Cardiac fibroblast (primary cell): Measurements from ENCODE around the gene RAB26.

Experiments
- DNase-seq, 2 donors: peaks; one replicate each; pipeline versions ENCODE4 v3.0.0 to v3.0.0-alpha.2; 2010; ENCODE audit warnings: low read depth in 2 of 2
- H3K4me3 ChIP-seq, 2 donors: replicated peaks in 1 of 2; 1 replicate in 1 of 2; 2 replicates in 1 of 2; pipeline ENCODE4 v1.5.1; 2011; ENCODE audit warnings: low read depth in 2 of 2, low read length in 2 of 2, mild to moderate bottlenecking in 2 of 2, moderate library complexity in 1 of 2
- TF ChIP-seq, protein P1 (sequence below): IDR thresholded peaks from one replicate; pipeline ENCODE4 v1.5.1; 2011; ENCODE audit warnings: low read depth, mild to moderate bottlenecking, low read length, inconsistent platforms

The RAB26 gene

DNA sequence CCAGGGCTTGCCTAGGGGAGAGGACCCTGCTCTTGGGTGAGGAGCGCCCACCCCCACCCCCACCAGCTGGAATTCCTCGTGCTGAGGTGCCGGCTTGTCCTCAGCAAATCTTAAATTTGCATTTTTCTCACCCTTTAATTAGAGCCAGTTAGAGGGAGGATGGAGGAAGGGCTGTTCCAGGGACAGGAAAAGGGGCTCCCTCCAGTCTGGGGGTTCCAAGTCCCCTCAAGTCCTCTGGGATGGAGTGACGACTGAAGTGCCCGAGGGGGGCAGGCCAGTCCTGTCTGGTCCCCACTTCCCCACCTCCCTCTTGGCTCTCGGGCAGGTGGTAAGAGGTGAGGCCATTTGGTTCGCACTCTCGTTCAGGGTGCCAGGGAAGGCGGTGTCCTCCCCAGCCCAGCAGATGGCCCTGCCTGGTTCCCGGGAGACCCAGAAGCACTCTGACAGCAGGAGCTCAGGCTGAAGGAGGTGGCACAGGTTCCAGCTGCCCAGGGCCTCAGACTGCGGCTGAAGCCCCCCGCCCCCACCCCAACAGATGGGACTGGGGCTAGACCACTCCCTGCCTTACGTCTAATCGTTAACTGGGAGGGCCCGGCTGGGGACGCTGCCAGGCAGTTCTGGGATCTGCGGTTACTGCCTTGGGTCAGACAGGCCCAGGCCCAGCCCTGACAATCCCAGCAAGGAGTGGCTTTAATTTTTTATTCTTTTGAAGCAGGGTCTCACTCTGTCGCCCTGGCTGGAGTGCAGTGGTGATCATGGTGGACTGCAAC, 2.2 kb downstream of the RAB26 start:
- TF ChIP-seq, protein P1, sequence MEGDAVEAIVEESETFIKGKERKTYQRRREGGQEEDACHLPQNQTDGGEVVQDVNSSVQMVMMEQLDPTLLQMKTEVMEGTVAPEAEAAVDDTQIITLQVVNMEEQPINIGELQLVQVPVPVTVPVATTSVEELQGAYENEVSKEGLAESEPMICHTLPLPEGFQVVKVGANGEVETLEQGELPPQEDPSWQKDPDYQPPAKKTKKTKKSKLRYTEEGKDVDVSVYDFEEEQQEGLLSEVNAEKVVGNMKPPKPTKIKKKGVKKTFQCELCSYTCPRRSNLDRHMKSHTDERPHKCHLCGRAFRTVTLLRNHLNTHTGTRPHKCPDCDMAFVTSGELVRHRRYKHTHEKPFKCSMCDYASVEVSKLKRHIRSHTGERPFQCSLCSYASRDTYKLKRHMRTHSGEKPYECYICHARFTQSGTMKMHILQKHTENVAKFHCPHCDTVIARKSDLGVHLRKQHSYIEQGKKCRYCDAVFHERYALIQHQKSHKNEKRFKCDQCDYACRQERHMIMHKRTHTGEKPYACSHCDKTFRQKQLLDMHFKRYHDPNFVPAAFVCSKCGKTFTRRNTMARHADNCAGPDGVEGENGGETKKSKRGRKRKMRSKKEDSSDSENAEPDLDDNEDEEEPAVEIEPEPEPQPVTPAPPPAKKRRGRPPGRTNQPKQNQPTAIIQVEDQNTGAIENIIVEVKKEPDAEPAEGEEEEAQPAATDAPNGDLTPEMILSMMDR, result no peak
- no peak overlapping the region for H3K4me3 ChIP-seq
- peak; percentile 21 to 49 for DNase-seq

DNA sequence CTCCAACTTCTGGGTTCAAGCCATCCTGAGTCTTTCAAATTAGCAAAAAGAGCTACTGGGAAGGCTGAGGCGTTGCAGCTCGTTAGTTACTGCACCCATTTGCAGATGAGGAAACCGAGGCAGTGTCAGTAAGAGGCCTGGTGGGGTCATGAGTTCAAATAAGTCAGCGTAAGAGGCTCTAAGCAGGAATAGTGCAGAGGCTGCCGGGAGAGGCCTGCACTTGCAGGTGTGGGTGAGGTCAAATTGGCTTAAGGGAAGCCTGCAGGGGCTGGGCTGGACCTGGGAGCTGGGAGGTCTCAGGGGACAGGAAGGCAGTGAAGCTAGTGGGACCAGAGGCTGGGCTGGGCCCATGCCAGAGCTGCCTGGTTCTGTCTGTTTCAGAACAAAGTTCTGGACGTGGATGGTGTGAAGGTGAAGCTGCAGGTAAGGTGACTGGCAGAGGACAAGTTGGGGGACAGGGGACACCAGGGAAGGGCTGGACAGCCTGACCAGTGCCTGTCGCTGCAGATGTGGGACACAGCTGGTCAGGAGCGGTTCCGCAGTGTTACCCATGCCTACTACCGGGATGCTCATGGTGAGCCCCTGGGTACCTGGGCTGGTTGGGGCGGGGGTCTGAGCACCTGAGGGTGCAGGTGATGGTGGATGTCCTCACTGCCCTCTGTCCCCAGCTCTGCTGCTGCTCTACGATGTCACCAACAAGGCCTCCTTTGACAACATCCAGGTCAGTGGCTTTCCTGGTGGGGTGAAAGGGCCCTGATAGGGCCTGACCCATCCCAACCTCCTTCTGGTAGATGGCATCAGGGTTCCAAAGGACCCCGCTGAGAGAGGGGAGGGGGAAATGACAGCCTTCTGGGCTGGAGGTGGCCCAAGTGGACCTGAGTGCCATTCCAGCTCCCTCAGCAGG, 3.0 kb downstream of the RAB26 start:
- H3K4me3 ChIP-seq, result peak overlapping the region in 1 of 2 donors; percentile 4
- DNase-seq, result peak in 1 of 2 donors; percentile 11
- TF ChIP-seq, protein P1, result no peak

DNA sequence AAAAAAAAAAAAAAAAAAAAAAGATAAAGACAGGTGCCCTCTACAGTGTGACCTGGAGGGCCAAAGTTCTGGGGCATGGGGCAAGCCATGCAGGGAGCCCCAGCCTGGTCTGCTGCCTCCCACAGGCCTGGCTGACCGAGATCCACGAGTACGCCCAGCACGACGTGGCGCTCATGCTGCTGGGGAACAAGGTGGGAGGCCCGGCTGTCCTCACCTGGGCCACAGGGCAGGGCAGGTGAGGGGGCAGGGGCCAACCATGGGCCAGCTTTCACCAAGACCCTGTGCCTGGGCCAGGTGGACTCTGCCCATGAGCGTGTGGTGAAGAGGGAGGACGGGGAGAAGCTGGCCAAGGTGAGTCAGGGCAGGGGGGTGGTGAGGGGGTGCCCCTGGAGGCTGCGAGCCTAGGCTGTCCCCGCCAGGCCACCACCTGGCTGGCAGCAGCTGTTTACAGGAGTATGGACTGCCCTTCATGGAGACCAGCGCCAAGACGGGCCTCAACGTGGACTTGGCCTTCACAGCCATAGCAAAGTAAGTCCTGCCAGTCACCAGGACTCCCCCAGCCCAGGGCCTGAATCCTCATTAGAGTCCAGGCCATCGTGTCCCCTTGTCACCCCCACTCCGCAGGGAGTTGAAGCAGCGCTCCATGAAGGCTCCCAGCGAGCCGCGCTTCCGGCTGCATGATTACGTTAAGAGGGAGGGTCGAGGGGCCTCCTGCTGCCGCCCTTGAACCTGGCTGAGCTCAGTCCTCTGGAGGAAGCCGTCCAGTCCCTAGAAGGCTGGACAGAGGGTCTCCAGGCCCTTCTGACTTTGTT, 4.5 kb downstream of the RAB26 start:
- H3K4me3 ChIP-seq, result peak overlapping the region; percentile 79 to 82
- TF ChIP-seq, protein P1, result no peak
- DNase-seq, result peak in 1 of 2 donors; percentile 16

DNA sequence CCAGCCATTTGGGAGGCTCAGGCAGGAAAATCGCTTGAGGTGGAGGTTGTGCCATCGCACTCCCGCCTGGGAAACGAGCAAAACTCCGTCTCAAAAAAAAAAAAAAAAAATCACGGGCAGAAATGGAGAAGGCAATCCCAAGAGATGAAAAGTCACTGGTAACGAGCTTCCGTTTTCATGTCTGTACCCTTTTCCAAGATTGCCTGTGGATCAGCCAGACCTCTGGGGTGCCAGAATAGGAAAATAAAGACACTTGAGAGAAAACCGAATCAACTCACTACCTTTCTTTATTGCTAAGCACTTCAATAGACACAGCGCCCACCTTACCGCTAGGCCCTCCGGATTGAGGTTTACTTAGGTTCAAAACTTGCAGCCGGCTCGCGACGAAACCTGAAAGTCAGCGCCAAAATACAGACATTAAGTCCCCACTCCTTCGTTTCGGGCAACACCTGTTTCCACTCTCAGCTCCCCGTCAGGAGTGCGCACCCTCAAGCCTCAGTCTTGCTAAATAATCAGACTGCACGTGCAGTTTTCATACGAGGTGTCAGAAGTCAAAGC, 6.2 kb downstream of the RAB26 start:
- peak in 1 of 2 donors; percentile 20 for DNase-seq
- peak overlapping the region; percentile 79 to 82 for H3K4me3 ChIP-seq
- TF ChIP-seq, protein P1, result no peak

DNA sequence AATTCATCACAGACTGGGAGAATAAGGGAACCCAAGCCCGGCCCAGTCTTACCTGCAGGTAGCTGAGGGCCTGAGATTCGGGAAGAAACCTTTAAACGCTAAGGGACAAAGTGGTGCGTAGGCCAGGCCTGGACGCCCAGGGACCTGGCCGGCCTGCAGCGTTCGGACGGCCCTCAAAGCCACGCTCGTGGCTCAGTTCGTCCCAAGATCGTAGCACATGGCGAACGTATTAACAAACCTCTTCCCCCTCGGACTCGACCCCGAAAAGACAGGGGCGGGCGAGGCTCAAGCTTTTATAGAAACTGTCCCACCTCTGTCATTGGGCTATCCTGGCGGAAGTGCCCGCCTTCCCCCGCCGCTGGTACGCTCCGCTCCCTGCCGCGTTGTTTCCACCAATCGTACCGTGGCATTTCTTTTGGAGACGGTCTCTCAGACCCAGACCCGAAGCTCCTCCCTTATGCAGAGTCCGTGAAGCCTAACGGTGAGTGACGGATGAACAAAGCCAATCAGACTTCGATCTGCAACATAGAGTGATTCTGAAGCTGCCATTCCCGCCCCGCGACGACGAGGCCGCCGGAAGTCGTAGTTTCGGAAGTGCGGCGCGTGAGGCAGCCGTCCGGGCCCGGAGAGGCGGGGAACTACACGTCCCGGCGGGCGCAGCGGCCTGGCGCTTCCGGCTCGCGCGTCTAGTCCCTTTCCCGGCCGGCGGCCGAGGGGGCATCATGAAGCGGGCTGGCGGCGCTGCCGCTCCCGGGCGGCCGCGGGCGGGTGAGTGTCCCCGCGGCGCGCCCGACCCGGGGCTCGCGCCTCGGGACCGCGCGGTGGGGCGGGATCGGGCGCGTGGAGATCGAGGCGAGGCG, 6.9 kb downstream of the RAB26 start, which contains the start of gene TRAF7:
Gene TRAF7 (plus strand): TSS at position 692 of the 860 bp plus-strand sequence. CDS start 8,139 bp downstream, outside the sequence.
- DNase-seq, result peak; percentile 100
- peak within 1 kb of the TSS; percentile 88 for H3K4me3 ChIP-seq
- TF ChIP-seq, protein P1, result no peak
